ENCODE data around the gene PEAK3. TPM values are rescaled to one million over a fixed set of nuclear protein-coding genes. Genes with fewer than 3 reads are reported as not detected.

Gene PEAK3
- total and polyA plus RNA-seq, 9 of the 15 experiments (the other 6 are each of a cell fraction or from before 2014, with no cell fraction given) = 0.07 to 0.40 TPM; not detected in 7

DNA sequence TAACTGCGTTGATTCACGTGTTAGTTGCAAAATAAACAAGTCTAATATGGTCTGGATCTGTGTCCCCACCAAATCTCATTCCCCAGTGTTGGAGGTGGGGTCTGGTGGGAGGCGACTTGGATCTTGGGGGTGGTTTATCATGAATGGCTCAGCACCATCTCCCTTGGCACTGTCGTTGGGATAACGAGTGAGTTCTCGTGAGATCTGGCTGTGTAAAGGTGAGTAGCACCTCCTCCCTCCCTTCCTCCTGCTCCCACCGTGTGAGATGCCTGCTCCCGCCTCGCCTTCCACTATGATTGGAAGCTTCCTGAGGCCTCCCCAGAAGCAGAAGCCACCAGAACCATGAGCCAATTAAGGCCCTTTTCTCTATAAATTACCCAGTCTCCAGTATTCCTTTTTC lies 4.8 kb downstream of the PEAK3 start:
- Histone ChIP-seq H2AFZ (ENCODE audit: low read depth, low read length) (no peak overlapping the region), H3K79me2 (ENCODE audit: control insufficient read depth, insufficient read depth, low read length) (peaks cover 31% of the 10 kb centered on the region), H3K27ac (ENCODE audit: extremely low read depth, low read depth, low read length) (no peak overlapping the region), H3K4me2 (ENCODE audit: insufficient read depth, low read length) (no peak overlapping the region), H3K4me3 (no peak overlapping the region), H3K36me3 (ENCODE audit: control insufficient read depth, insufficient read depth, low read length) (peaks cover 22% of the 10 kb centered on the region), H3K4me1 (replicated peaks in 1 of 2; ENCODE audit: control insufficient read depth in 2 of 2, insufficient read depth in 2 of 2, low read length in 2 of 2) (peaks cover 10 to 67% of the 10 kb centered on the region in 2 experiments), H3K9me3 (replicated peaks; ENCODE audit: control insufficient read depth, insufficient read depth, low read depth, low read length) (no peaks in the 10 kb centered on the region), H3K9me1 (ENCODE audit: control insufficient read depth, insufficient read depth, low read length) (peaks cover 5% of the 10 kb centered on the region), H3K9ac (ENCODE audit: insufficient read depth in 1 of 2, low read depth in 2 of 2, low read length in 2 of 2) (no peak overlapping the region), H4K20me1 (replicated peaks; ENCODE audit: control insufficient read depth, insufficient read depth, low read length) (peaks cover 23% of the 10 kb centered on the region), H3K27me3 (ENCODE audit: control insufficient read depth in 2 of 2, insufficient read depth in 2 of 2, low read length in 2 of 2) (no peaks in the 10 kb centered on the region)
- WGBS (ENCODE audit: insufficient coverage, low coverage, missing lambda C conversion rate) = 49% methylated on average over 9 of the region's 9 CpGs
- ChIA-PET POLR2A (interaction anchor here (0.6 to 4.0 kb wide), 16 partner anchors 9 to 322 kb away, joined by 3 to 17 read pairs (median 4); partner anchors contain the start of gene PLEKHJ1), CTCF (ENCODE audit: low intra/inter-chr PET ratio) (no interaction called here)
- intact Hi-C loops (cut with micrococcal nuclease) = loop anchor here (5.0 kb wide), 2 partner anchors 40 to 335 kb away; no protein-coding TSS in a partner anchor
- no peak for ATAC-seq
- TF ChIP-seq PHTF2 (CRISPR knock-in tag; IDR thresholded peaks at IDR 0.05) (no peak), PTTG1 (tag; IDR thresholded peaks at IDR 0.05; ENCODE audit: low read depth) (no peak), ETV1 (tag; conservative IDR thresholded peaks at IDR 0.05; ENCODE audit: low read depth) (no peak), CHD2 (IDR thresholded peaks at IDR 0.05; ENCODE audit: low read depth, low read length) (peak; percentile 65; the same call in 1 of the 2 replicates), ZNF316 (IDR thresholded peaks at IDR 0.05) (peak; percentile 51; the same call in 1 of the 2 replicates)
- in situ Hi-C loops (cut with MboI) = no loop called here
- no peak for DNase-seq (ENCODE audit: extremely low read depth in 1 of 4, low spot score in 3 of 4)
- BruUV-seq (replicated peaks) = no TSS peak
- no peak for FAIRE-seq

DNA sequence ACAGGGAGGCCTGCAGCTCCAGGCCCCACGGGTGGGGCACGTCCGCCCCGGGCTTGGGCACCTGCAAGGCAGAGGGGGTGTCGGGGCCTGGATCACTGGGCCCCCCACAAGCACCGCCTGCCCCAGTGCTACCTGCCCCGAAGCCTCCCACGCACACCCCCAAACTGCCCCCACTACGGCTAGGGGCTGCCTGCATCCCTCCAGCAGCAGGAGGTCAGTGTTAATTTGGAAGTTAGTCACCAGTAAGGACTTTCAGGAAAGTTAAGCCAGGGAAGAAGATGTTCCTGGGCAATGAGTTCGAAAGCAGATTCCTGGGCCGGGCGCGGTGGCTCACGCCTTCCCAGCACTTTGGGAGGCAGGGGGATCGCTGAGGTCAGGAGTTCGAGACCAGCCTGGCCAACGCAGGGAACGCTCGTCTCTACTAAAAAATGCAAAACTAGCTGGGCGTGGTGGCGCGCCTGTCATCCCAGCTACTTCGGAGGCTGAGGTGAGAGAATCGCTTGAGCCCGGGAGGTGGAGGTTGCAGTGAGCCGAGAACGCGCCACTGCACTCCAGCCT lies 5.5 kb downstream of the PEAK3 start:
- Histone ChIP-seq H2AFZ (ENCODE audit: low read depth, low read length) (no peak overlapping the region), H4K20me1 (replicated peaks; ENCODE audit: control insufficient read depth, insufficient read depth, low read length) (peaks cover 28% of the 10 kb centered on the region), H3K9me3 (replicated peaks; ENCODE audit: control insufficient read depth, insufficient read depth, low read depth, low read length) (no peaks in the 10 kb centered on the region), H3K36me3 (ENCODE audit: control insufficient read depth, insufficient read depth, low read length) (peaks cover 27% of the 10 kb centered on the region), H3K9me1 (ENCODE audit: control insufficient read depth, insufficient read depth, low read length) (peaks cover 5% of the 10 kb centered on the region), H3K9ac (ENCODE audit: insufficient read depth in 1 of 2, low read depth in 2 of 2, low read length in 2 of 2) (peak overlapping the region in 1 of 2 experiments; percentile 8; a peak in 1 of 4 replicates), H3K4me3 (no peak overlapping the region), H3K4me1 (replicated peaks in 1 of 2; ENCODE audit: control insufficient read depth in 2 of 2, insufficient read depth in 2 of 2, low read length in 2 of 2) (peaks cover 10 to 67% of the 10 kb centered on the region in 2 experiments), H3K27me3 (ENCODE audit: control insufficient read depth in 2 of 2, insufficient read depth in 2 of 2, low read length in 2 of 2) (no peaks in the 10 kb centered on the region), H3K27ac (ENCODE audit: extremely low read depth, low read depth, low read length) (no peak overlapping the region), H3K79me2 (ENCODE audit: control insufficient read depth, insufficient read depth, low read length) (peaks cover 38% of the 10 kb centered on the region), H3K4me2 (ENCODE audit: insufficient read depth, low read length) (no peak overlapping the region)
- TF ChIP-seq POLR2G (IDR thresholded peaks at IDR 0.05; ENCODE audit: low read depth, low read length) (peak; percentile 32), RAD51 (IDR thresholded peaks at IDR 0.05; ENCODE audit: borderline replicate concordance, low read depth) (no peak), RBM22 (IDR thresholded peaks at IDR 0.05; ENCODE audit: low read depth, low read length, poor library complexity, severe bottlenecking) (peak; percentile 76)
- intact Hi-C loops (cut with micrococcal nuclease) = loop anchor here (5.0 kb wide), 2 partner anchors 41 to 336 kb away; no protein-coding TSS in a partner anchor
- CTCF ChIA-PET (ENCODE audit: low intra/inter-chr PET ratio) = interaction anchor here (1.5 kb wide), 1 partner anchor 115 kb away, joined by 5 read pairs; no protein-coding TSS in a partner anchor
- no peak for ATAC-seq
- no peak for DNase-seq (ENCODE audit: extremely low read depth in 1 of 4, low spot score in 3 of 4)
- POLR2A ChIA-PET = interaction anchor here (0.6 to 4.0 kb wide), 12 partner anchors 9 to 323 kb away, joined by 3 to 17 read pairs (median 5); no protein-coding TSS in a partner anchor
- no peak for FAIRE-seq
- 88% methylated on average over 21 of the region's 28 CpGs for WGBS (ENCODE audit: insufficient coverage, low coverage, missing lambda C conversion rate)
- BruUV-seq (replicated peaks) = no TSS peak
- in situ Hi-C loops (cut with MboI) = no loop called here
